ENCODE results near the gene ZC3H10. TPM values are rescaled to one million over a fixed set of nuclear protein-coding genes. Genes with fewer than 3 reads are reported as not detected.

ZC3H10 gene
- total and polyA plus RNA-seq, 2 of the 13 experiments (the other 11 are each of a cell fraction or from before 2014, with no cell fraction given), result 0.70 to 2.3 TPM

DNA sequence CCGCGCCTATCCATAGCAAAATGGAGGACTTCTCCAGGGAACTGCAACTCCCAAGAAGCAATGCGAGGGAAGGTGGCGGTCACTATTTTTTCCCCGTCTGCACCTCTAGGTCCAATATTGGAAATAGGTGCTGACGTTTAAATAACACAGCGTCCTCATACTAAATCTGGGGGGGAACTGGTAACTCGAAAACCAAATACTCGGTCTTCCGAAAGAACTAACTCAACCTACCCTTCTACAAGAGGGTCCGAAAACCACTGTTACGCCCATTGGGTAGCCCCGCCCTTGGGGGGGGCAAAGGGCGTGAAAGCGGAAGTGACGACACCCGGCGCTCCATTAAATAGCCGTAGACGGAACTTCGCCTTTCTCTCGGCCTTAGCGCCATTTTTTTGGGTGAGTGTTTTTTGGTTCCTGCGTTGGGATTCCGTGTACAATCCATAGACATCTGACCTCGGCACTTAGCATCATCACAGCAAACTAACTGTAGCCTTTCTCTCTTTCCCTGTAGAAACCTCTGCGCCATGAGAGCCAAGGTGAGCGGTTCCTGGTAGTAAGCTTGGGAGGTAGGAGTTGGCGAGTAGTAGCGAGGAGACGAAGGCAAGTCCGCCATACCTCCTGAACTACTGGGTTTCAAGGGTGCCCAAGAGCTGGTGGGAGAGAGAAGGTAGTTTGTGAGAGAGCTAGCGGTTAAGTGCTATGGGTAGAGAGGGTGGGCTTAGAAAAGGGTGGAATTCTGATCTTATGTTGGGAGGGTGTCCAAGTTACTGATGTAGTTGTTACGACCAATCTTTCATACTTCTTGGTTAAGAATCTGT, 1.6 kb upstream of the ZC3H10 start, which contains the start of gene RPL41 (continued):
- TF ChIP-seq, protein P1, sequence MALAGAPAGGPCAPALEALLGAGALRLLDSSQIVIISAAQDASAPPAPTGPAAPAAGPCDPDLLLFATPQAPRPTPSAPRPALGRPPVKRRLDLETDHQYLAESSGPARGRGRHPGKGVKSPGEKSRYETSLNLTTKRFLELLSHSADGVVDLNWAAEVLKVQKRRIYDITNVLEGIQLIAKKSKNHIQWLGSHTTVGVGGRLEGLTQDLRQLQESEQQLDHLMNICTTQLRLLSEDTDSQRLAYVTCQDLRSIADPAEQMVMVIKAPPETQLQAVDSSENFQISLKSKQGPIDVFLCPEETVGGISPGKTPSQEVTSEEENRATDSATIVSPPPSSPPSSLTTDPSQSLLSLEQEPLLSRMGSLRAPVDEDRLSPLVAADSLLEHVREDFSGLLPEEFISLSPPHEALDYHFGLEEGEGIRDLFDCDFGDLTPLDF (CRISPR knock-in tag; IDR thresholded peaks at IDR 0.05), result peak; percentile 62; the same call in 1 of the 2 replicates
- TF ChIP-seq ZNF30 (CRISPR knock-in tag; IDR thresholded peaks at IDR 0.05) (no peak), SALL1 (CRISPR knock-in tag; IDR thresholded peaks at IDR 0.05) (peak; percentile 80), ZNF335 (CRISPR knock-in tag; IDR thresholded peaks at IDR 0.05) (peak; percentile 76; the same call in 1 of the 2 replicates), SP4 (CRISPR knock-in tag; IDR thresholded peaks at IDR 0.05) (peak; percentile 54; the same call in 1 of the 2 replicates), MATR3 (CRISPR knock-in tag; IDR thresholded peaks at IDR 0.05) (no peak), ZFP41 (CRISPR knock-in tag; IDR thresholded peaks at IDR 0.05; ENCODE audit: borderline replicate concordance) (no peak), MIER3 (CRISPR knock-in tag; IDR thresholded peaks at IDR 0.05; ENCODE audit: borderline replicate concordance) (peak; percentile 87; the same call in 1 of the 2 replicates), SRSF1 (optimal IDR thresholded peaks at IDR 0.05; ENCODE audit: low read depth, low read length) (no peak), TCF7 (IDR thresholded peaks at IDR 0.05; ENCODE audit: low read depth) (no peak), SP1 (IDR thresholded peaks at IDR 0.05) (no peak), SP1 (CRISPR knock-in tag; IDR thresholded peaks at IDR 0.05) (peak; percentile 88), KMT2A (CRISPR knock-in tag; IDR thresholded peaks at IDR 0.05) (peak; percentile 37; the same call in 1 of the 2 replicates), PAX8 (CRISPR knock-in tag; IDR thresholded peaks at IDR 0.05; ENCODE audit: borderline replicate concordance) (0 out of 2 replicates have a peak, but pooled peaks have one; percentile 38), DNMT3B (CRISPR knock-in tag; conservative IDR thresholded peaks at IDR 0.05) (peak; percentile 82; the same call in 1 of the 2 replicates)
- TF ChIP-seq, protein P2, sequence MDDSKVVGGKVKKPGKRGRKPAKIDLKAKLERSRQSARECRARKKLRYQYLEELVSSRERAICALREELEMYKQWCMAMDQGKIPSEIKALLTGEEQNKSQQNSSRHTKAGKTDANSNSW (CRISPR knock-in tag; IDR thresholded peaks at IDR 0.05; ENCODE audit: borderline replicate concordance), result no peak
- TF ChIP-seq, protein P3, sequence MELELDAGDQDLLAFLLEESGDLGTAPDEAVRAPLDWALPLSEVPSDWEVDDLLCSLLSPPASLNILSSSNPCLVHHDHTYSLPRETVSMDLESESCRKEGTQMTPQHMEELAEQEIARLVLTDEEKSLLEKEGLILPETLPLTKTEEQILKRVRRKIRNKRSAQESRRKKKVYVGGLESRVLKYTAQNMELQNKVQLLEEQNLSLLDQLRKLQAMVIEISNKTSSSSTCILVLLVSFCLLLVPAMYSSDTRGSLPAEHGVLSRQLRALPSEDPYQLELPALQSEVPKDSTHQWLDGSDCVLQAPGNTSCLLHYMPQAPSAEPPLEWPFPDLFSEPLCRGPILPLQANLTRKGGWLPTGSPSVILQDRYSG (CRISPR knock-in tag; IDR thresholded peaks at IDR 0.05), result no peak
- TF ChIP-seq, protein P4, sequence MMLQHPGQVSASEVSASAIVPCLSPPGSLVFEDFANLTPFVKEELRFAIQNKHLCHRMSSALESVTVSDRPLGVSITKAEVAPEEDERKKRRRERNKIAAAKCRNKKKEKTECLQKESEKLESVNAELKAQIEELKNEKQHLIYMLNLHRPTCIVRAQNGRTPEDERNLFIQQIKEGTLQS (CRISPR knock-in tag; IDR thresholded peaks at IDR 0.05), result 0 out of 2 replicates have a peak, but pooled peaks have one; percentile 9
- TF ChIP-seq, protein P5, sequence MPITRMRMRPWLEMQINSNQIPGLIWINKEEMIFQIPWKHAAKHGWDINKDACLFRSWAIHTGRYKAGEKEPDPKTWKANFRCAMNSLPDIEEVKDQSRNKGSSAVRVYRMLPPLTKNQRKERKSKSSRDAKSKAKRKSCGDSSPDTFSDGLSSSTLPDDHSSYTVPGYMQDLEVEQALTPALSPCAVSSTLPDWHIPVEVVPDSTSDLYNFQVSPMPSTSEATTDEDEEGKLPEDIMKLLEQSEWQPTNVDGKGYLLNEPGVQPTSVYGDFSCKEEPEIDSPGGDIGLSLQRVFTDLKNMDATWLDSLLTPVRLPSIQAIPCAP (CRISPR knock-in tag; IDR thresholded peaks at IDR 0.05; ENCODE audit: low read depth), result 0 out of 2 replicates have a peak, but pooled peaks have one; percentile 35
- TF ChIP-seq, protein P6, sequence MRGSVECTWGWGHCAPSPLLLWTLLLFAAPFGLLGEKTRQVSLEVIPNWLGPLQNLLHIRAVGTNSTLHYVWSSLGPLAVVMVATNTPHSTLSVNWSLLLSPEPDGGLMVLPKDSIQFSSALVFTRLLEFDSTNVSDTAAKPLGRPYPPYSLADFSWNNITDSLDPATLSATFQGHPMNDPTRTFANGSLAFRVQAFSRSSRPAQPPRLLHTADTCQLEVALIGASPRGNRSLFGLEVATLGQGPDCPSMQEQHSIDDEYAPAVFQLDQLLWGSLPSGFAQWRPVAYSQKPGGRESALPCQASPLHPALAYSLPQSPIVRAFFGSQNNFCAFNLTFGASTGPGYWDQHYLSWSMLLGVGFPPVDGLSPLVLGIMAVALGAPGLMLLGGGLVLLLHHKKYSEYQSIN (CRISPR knock-in tag; IDR thresholded peaks at IDR 0.05; ENCODE audit: borderline replicate concordance), result peak; percentile 40; the same call in 1 of the 2 replicates
- TF ChIP-seq, protein P7, sequence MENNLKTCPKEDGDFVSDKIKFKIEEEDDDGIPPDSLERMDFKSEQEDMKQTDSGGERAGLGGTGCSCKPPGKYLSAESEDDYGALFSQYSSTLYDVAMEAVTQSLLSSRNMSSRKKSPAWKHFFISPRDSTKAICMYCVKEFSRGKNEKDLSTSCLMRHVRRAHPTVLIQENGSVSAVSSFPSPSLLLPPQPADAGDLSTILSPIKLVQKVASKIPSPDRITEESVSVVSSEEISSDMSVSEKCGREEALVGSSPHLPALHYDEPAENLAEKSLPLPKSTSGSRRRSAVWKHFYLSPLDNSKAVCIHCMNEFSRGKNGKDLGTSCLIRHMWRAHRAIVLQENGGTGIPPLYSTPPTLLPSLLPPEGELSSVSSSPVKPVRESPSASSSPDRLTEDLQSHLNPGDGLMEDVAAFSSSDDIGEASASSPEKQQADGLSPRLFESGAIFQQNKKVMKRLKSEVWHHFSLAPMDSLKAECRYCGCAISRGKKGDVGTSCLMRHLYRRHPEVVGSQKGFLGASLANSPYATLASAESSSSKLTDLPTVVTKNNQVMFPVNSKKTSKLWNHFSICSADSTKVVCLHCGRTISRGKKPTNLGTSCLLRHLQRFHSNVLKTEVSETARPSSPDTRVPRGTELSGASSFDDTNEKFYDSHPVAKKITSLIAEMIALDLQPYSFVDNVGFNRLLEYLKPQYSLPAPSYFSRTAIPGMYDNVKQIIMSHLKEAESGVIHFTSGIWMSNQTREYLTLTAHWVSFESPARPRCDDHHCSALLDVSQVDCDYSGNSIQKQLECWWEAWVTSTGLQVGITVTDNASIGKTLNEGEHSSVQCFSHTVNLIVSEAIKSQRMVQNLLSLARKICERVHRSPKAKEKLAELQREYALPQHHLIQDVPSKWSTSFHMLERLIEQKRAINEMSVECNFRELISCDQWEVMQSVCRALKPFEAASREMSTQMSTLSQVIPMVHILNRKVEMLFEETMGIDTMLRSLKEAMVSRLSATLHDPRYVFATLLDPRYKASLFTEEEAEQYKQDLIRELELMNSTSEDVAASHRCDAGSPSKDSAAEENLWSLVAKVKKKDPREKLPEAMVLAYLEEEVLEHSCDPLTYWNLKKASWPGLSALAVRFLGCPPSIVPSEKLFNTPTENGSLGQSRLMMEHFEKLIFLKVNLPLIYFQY (CRISPR knock-in tag; IDR thresholded peaks at IDR 0.05; ENCODE audit: borderline replicate concordance), result peak; percentile 61; the same call in 1 of the 2 replicates

Measured in HepG2 (cell line).